HepG2 (cell line): Measurements from ENCODE around the gene DYNC1LI2. TPM values are rescaled to one million over a fixed set of nuclear protein-coding genes. Genes with fewer than 3 reads are reported as not detected.

ENCODE experiments used
- AKAP8 ChIP-seq: sonication (generic); formaldehyde crosslinking; IDR thresholded peaks from 2 replicates; pipeline ENCODE4 v1.5.1; 2020; ENCODE audit warnings: mild to moderate bottlenecking, missing genetic modification reagents
- ARNT ChIP-seq: fragments of 450-650 bp; IDR thresholded peaks from 2 replicates; pipeline ENCODE4 v1.6.1; 2017
- JUNB ChIP-seq: sonication (generic); formaldehyde crosslinking; IDR thresholded peaks from 2 replicates; pipeline ENCODE4 v1.8.0; 2022; ENCODE audit warnings: missing genetic modification reagents, mild to moderate bottlenecking, borderline replicate concordance
- SCMH1 ChIP-seq: sonication (generic); formaldehyde crosslinking; IDR thresholded peaks from 2 replicates; pipeline ENCODE4 v1.9.0; 2021; ENCODE audit warnings: missing genetic modification reagents, mild to moderate bottlenecking, borderline replicate concordance
- TARDBP ChIP-seq: sonication (generic); formaldehyde crosslinking; IDR thresholded peaks from 2 replicates; pipeline ENCODE4 v1.8.0; 2022; ENCODE audit warnings: mild to moderate bottlenecking, missing genetic modification reagents
- ZBTB1 ChIP-seq: sonication (generic); formaldehyde crosslinking; IDR thresholded peaks from 2 replicates; pipeline ENCODE4 v1.4.0; 2020; ENCODE audit warnings: missing genetic modification reagents, borderline replicate concordance
- ZNF101 ChIP-seq: sonication (generic); formaldehyde crosslinking; IDR thresholded peaks from 2 replicates; pipeline ENCODE4 v1.4.0; 2020; ENCODE audit warnings: mild to moderate bottlenecking, low read depth, missing genetic modification reagents, borderline replicate concordance
- ZNF451 ChIP-seq: sonication (generic); formaldehyde crosslinking; IDR thresholded peaks from 2 replicates; pipeline ENCODE4 v1.5.0; 2020; ENCODE audit warnings: mild to moderate bottlenecking, missing genetic modification reagents
- ZNF460 ChIP-seq: sonication (generic); formaldehyde crosslinking; IDR thresholded peaks from 2 replicates; pipeline ENCODE4 v1.5.1; 2020; ENCODE audit warnings: missing genetic modification reagents, mild to moderate bottlenecking, borderline replicate concordance
- ZNF615 ChIP-seq: sonication (generic); formaldehyde crosslinking; IDR thresholded peaks from 2 replicates; pipeline ENCODE4 v1.5.0; 2020; ENCODE audit warnings: mild to moderate bottlenecking, missing genetic modification reagents, borderline replicate concordance
- ZNF616 ChIP-seq: sonication (generic); formaldehyde crosslinking; IDR thresholded peaks from 2 replicates; pipeline ENCODE4 v1.5.0; 2020; ENCODE audit warnings: low read depth, mild to moderate bottlenecking, missing genetic modification reagents
- ZNF629 ChIP-seq: sonication (generic); formaldehyde crosslinking; conservative IDR thresholded peaks from 2 replicates; pipeline ENCODE4 v1.5.0; 2020; ENCODE audit warnings: missing genetic modification reagents
- ZNF766 ChIP-seq: sonication (generic); formaldehyde crosslinking; IDR thresholded peaks from 2 replicates; pipeline ENCODE4 v1.5.0; 2020; ENCODE audit warnings: missing genetic modification reagents, borderline replicate concordance
- ZSCAN12 ChIP-seq: sonication (generic); formaldehyde crosslinking; IDR thresholded peaks from 2 replicates; pipeline ENCODE4 v1.9.0; 2021; ENCODE audit warnings: mild to moderate bottlenecking, missing genetic modification reagents
- ZSCAN31 ChIP-seq: sonication (generic); formaldehyde crosslinking; IDR thresholded peaks from 2 replicates; pipeline ENCODE4 v1.5.0; 2020; ENCODE audit warnings: low read depth, mild to moderate bottlenecking, missing genetic modification reagents
- polyA plus RNA-seq, 8 experiments: library from polyadenylated mRNA; depleted of rRNA in 3 of 8; stranded (reverse) in 7 of 8; unstranded in 1 of 8; fragments of >200 nt; fragmentation: Illumina TruSeq in 4 of 8; extraction: Trizol in 4 of 8; gene quantifications; 2 replicates each; pipeline versions ENCODE4 v1.2.1 to v1.2.3, GENCODE V29; 2011 to 2016; ENCODE audit warnings: low read depth in 4 of 8, missing spikeins in 1 of 8, mixed read lengths in 1 of 8; ENCODE audit not compliant: insufficient read depth in 1 of 8
- total RNA-seq, 5 experiments: library from RNA; depleted of rRNA; stranded (reverse); fragments of >200 nt; fragmentation: Illumina TruSeq; extraction: Trizol; gene quantifications; 2 replicates each; pipeline ENCODE4 v1.2.3, GENCODE V29; 2016; ENCODE audit warnings: low read depth in 1 of 5
- TF ChIP-seq, protein P1 (sequence below): sonication (generic); formaldehyde crosslinking; IDR thresholded peaks from 2 replicates; pipeline ENCODE4 v1.5.0; 2020; ENCODE audit warnings: missing genetic modification reagents, mild to moderate bottlenecking, borderline replicate concordance
- TF ChIP-seq, protein P2 (sequence below): sonication (generic); formaldehyde crosslinking; conservative IDR thresholded peaks from 2 replicates; pipeline ENCODE4 v1.8.1; 2023; ENCODE audit warnings: missing genetic modification reagents
- TF ChIP-seq, protein P3 (sequence below): sonication (generic); formaldehyde crosslinking; IDR thresholded peaks from 2 replicates; pipeline ENCODE4 v1.4.0; 2020; ENCODE audit warnings: missing genetic modification reagents, borderline replicate concordance
- TF ChIP-seq, protein P4 (sequence below): sonication (generic); formaldehyde crosslinking; IDR thresholded peaks from 2 replicates; pipeline ENCODE4 v1.5.0; 2020; ENCODE audit warnings: mild to moderate bottlenecking, missing genetic modification reagents, moderate library complexity
- TF ChIP-seq, protein P5 (sequence below): IDR thresholded peaks from 2 replicates; pipeline ENCODE4 v1.6.1; 2016; ENCODE audit warnings: mild to moderate bottlenecking, missing biosample characterization, missing genetic modification reagents

DYNC1LI2 gene
- total and polyA plus RNA-seq, 2 of the 13 experiments (the other 11 are each of a cell fraction or from before 2014, with no cell fraction given): 65.5 to 135 TPM

DNA sequence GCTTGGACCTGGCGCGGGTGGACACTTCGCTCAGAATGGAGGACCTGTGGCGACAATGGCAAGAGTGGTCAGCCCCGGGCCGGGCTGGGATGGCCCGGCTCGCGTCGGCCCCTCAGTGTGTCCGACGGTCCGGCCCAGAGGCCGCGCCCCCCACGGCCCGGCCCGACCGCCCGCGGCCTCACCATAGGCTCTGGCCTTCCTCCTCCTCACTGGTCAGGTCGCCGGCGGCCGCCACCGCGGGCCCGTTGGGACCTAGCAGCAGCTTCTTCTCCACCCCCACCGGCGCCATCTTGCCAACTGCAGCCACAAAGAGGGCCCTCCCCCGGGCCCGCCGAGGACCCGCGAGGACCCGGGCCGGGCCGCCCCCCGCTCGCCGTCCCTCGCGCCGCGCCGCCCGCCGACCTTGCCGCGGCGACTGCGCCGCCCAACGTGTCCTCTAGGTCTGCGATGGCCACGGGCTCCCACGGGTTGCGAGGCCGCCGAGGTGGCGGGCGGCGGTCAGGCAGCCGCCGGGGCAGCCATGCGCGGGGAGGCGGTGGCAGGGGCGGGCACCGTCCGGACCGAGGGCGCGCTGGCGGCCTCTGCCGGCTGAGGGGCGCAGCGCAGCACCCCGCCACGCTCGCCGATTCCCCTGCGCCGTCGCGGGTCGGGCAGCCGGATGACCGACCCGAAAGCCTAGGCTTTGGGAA lies at the start of gene DYNC1LI2 (continued):
- TF ChIP-seq, protein P1, sequence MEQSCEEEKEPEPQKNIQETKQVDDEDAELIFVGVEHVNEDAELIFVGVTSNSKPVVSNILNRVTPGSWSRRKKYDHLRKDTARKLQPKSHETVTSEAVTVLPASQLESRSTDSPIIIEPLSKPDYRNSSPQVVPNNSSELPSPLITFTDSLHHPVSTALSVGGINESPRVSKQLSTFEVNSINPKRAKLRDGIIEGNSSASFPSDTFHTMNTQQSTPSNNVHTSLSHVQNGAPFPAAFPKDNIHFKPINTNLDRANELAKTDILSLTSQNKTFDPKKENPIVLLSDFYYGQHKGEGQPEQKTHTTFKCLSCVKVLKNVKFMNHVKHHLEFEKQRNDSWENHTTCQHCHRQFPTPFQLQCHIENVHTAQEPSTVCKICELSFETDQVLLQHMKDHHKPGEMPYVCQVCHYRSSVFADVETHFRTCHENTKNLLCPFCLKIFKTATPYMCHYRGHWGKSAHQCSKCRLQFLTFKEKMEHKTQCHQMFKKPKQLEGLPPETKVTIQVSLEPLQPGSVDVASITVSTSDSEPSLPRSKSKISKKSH: no peak
- TF ChIP-seq ZBTB1 (CRISPR knock-in tag) (no peak), TARDBP (0 out of 2 replicates have a peak, but pooled peaks have one; percentile 34), JUNB (CRISPR knock-in tag) (no peak), ARNT (no peak), SCMH1 (CRISPR knock-in tag) (no peak), ZNF766 (CRISPR knock-in tag) (peak; percentile 30; the same call in 1 of the 2 replicates), ZNF101 (CRISPR knock-in tag) (0 out of 2 replicates have a peak, but pooled peaks have one; percentile 52), ZNF460 (CRISPR knock-in tag) (no peak), AKAP8 (CRISPR knock-in tag) (peak; percentile 38; the same call in 1 of the 2 replicates), ZNF451 (no peak), ZSCAN12 (CRISPR knock-in tag) (no peak), ZNF615 (no peak), ZNF616 (0 out of 2 replicates have a peak, but pooled peaks have one; percentile 33), ZSCAN31 (CRISPR knock-in tag) (peak; percentile 79; the same call in 1 of the 2 replicates), ZNF629 (CRISPR knock-in tag) (no peak)
- TF ChIP-seq, protein P2, sequence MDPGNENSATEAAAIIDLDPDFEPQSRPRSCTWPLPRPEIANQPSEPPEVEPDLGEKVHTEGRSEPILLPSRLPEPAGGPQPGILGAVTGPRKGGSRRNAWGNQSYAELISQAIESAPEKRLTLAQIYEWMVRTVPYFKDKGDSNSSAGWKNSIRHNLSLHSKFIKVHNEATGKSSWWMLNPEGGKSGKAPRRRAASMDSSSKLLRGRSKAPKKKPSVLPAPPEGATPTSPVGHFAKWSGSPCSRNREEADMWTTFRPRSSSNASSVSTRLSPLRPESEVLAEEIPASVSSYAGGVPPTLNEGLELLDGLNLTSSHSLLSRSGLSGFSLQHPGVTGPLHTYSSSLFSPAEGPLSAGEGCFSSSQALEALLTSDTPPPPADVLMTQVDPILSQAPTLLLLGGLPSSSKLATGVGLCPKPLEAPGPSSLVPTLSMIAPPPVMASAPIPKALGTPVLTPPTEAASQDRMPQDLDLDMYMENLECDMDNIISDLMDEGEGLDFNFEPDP (CRISPR knock-in tag): 0 out of 2 replicates have a peak, but pooled peaks have one; percentile 29
- TF ChIP-seq, protein P3, sequence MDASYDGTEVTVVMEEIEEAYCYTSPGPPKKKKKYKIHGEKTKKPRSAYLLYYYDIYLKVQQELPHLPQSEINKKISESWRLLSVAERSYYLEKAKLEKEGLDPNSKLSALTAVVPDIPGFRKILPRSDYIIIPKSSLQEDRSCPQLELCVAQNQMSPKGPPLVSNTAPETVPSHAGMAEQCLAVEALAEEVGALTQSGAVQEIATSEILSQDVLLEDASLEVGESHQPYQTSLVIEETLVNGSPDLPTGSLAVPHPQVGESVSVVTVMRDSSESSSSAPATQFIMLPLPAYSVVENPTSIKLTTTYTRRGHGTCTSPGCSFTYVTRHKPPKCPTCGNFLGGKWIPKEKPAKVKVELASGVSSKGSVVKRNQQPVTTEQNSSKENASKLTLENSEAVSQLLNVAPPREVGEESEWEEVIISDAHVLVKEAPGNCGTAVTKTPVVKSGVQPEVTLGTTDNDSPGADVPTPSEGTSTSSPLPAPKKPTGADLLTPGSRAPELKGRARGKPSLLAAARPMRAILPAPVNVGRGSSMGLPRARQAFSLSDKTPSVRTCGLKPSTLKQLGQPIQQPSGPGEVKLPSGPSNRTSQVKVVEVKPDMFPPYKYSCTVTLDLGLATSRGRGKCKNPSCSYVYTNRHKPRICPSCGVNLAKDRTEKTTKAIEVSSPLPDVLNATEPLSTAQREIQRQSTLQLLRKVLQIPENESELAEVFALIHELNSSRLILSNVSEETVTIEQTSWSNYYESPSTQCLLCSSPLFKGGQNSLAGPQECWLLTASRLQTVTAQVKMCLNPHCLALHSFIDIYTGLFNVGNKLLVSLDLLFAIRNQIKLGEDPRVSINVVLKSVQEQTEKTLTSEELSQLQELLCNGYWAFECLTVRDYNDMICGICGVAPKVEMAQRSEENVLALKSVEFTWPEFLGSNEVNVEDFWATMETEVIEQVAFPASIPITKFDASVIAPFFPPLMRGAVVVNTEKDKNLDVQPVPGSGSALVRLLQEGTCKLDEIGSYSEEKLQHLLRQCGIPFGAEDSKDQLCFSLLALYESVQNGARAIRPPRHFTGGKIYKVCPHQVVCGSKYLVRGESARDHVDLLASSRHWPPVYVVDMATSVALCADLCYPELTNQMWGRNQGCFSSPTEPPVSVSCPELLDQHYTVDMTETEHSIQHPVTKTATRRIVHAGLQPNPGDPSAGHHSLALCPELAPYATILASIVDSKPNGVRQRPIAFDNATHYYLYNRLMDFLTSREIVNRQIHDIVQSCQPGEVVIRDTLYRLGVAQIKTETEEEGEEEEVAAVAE (CRISPR knock-in tag): no peak
- TF ChIP-seq, protein P4, sequence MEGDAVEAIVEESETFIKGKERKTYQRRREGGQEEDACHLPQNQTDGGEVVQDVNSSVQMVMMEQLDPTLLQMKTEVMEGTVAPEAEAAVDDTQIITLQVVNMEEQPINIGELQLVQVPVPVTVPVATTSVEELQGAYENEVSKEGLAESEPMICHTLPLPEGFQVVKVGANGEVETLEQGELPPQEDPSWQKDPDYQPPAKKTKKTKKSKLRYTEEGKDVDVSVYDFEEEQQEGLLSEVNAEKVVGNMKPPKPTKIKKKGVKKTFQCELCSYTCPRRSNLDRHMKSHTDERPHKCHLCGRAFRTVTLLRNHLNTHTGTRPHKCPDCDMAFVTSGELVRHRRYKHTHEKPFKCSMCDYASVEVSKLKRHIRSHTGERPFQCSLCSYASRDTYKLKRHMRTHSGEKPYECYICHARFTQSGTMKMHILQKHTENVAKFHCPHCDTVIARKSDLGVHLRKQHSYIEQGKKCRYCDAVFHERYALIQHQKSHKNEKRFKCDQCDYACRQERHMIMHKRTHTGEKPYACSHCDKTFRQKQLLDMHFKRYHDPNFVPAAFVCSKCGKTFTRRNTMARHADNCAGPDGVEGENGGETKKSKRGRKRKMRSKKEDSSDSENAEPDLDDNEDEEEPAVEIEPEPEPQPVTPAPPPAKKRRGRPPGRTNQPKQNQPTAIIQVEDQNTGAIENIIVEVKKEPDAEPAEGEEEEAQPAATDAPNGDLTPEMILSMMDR (CRISPR knock-in tag): peak; percentile 80
- TF ChIP-seq, protein P5, sequence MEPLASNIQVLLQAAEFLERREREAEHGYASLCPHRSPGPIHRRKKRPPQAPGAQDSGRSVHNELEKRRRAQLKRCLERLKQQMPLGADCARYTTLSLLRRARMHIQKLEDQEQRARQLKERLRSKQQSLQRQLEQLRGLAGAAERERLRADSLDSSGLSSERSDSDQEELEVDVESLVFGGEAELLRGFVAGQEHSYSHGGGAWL: no peak
